Activated naive CD4-positive, alpha-beta T cell treated with anti-CD3 and anti-CD28 coated beads, Interleukin-2, amount 50 U/mL, for 72 hours (primary cell): ENCODE measurements around the gene ZNF418. TPM values are rescaled to one million over a fixed set of nuclear protein-coding genes. Genes with fewer than 3 reads are reported as not detected.

Source experiments
- ATAC-seq, 2 donors: fragments of 150-1000 bp; cut with Tn5 transposase; 2 replicates each; pipeline ENCODE4 v1.10.0; 2021; ENCODE audit warnings: mild to moderate bottlenecking in 2 of 2, moderate library complexity in 2 of 2
- DNase-seq, 2 donors: peaks; one replicate each; pipeline ENCODE4 v3.0.0; 2021 to 2022; ENCODE audit warnings: low spot score in 2 of 2
- H3K27ac Mint-ChIP-seq, 2 donors: one replicate each; pipeline ENCODE4 v1.8.0; 2022; ENCODE audit warnings: mild to moderate bottlenecking in 2 of 2, mixed read lengths in 2 of 2
- H3K36me3 Mint-ChIP-seq, 2 donors: one replicate each; pipeline ENCODE4 v1.8.0; 2022; ENCODE audit warnings: mixed read lengths in 2 of 2
- H3K9me3 Mint-ChIP-seq, 2 donors: one replicate each; pipeline ENCODE4 v1.8.0; 2022; ENCODE audit warnings: mixed read lengths in 2 of 2
- total RNA-seq, 2 donors: library from RNA; stranded (reverse); gene quantifications; one replicate each; pipeline ENCODE4 v1.2.3, GENCODE V29; 2022

Gene ZNF418
- total RNA-seq: 1 to 10 TPM; 2.4 to 3.1 TPM

GRCh38 chr19:57934820-57935665, at the start of gene ZNF418:
Gene ZNF418 (minus strand): TSS chr19:57935402. CDS start chr19:57933822, 1,580 bp downstream.
- Mint-ChIP-seq H3K36me3 (peaks cover 69 to 87% of the 10 kb centered on the region in 2 donors), H3K9me3 (peaks cover 38 to 43% of the 10 kb centered on the region in 2 donors), H3K27ac (peak within 1 kb of the TSS; percentile 86 to 95)
- DNase-seq (peak in 1 of 2 donors; percentile 31), ATAC-seq (peak; percentile 94 to 98)

- H3K27ac Mint-ChIP-seq: no peak overlapping the region
- DNase-seq (no peak), ATAC-seq (no peak)
- H3K9me3 Mint-ChIP-seq: peaks cover 68 to 75% of the 10 kb centered on the region in 2 donors
- H3K36me3 Mint-ChIP-seq: peaks cover 97% of the 10 kb centered on the region in 2 donors
These were observed 43.5 kb upstream of the ZNF418 start for GRCh38 chr19:57978586-57979289.

DNA sequence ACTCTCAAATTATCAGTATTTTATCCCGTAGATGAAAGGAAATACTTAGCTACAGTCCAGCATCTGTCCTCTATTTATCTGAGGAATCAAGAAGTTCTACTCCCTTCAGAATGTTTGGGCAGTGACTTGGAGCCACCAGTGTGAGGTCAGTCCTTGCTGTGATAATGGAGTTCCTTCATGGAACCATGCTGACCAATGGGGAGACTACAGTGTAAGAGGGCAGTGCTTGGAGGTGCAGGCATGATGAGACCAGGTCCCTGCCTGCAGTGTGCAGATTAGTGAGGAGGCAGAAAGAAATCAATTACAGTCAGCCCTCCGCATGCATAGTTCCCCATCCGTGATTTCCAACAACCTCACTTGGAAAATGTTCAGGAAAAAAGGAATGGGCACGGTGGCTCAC, 39.2 kb upstream of the ZNF418 start, which contains the start of gene C19orf18:
Gene C19orf18 (minus strand): TSS at position 101 of the 400 bp plus-strand sequence. CDS start 102 bp downstream, outside the sequence.
- no peak for DNase-seq
- peaks cover 63% of the 10 kb centered on the region in 2 donors for H3K9me3 Mint-ChIP-seq
- no peak within 1 kb of the TSS for H3K27ac Mint-ChIP-seq
- peaks cover 83 to 88% of the 10 kb centered on the region in 2 donors for H3K36me3 Mint-ChIP-seq
- no peak for ATAC-seq

GRCh38 chr19:57964761-57965160, 29.6 kb upstream of the ZNF418 start:
- Mint-ChIP-seq H3K27ac (no peak overlapping the region), H3K36me3 (peaks cover 33 to 51% of the 10 kb centered on the region in 2 donors), H3K9me3 (peaks cover 29 to 33% of the 10 kb centered on the region in 2 donors)
- ATAC-seq (no peak), DNase-seq (no peak)

DNA sequence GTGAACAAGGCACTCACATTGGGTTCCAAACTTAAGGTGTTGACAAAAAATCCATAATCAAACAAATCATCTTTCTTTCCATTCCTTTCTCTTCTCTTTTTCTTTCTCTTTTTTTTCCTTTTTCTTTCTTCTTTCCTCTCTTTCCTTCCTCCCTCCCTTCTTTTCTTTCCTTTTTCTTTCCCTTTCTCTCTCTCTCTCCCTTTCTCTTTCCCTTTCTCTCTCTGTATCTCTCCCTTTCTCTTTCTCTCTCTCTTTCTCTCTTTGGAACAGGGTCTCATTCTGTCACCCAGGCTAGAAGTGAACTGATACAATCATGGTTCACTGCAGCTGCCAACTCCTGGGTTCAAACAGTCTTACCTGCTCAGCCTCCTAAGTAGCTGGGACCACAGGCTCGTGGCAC, 26.6 kb upstream of the ZNF418 start:
- DNase-seq (no peak), ATAC-seq (no peak)
- Mint-ChIP-seq H3K27ac (no peak overlapping the region), H3K9me3 (peaks cover 30 to 34% of the 10 kb centered on the region in 2 donors), H3K36me3 (peaks cover 40 to 48% of the 10 kb centered on the region in 2 donors)

- ATAC-seq: no peak
- Mint-ChIP-seq H3K36me3 (peaks cover 52 to 55% of the 10 kb centered on the region in 2 donors), H3K27ac (no peak overlapping the region), H3K9me3 (peaks cover 38 to 42% of the 10 kb centered on the region in 2 donors)
- no peak for DNase-seq
These were observed 19.8 kb upstream of the ZNF418 start for GRCh38 chr19:57954996-57955395.

DNA sequence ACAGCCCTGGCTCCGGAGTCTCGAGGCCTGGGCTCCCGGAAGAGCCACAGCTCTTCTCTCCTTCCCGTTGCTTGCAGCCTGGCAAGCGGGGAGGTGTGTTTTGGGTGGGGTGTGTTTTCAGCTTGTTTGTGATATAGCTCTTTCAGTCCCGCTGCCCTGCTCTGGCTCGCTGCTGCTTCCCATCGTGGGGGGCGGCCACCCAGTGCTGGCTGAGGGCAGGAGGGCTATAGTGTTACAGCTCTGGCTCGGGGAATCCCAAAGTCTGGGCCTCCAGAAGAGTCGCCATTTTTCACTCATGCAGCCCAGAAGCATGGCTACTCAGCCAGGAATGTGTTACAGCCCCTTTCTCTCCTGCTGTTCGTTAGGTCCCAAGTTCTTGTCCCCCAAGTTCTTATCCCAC, 14.5 kb upstream of the ZNF418 start:
- H3K9me3 Mint-ChIP-seq: peaks cover 31 to 34% of the 10 kb centered on the region in 2 donors
- H3K36me3 Mint-ChIP-seq: peaks cover 47 to 52% of the 10 kb centered on the region in 2 donors
- ATAC-seq (no peak), DNase-seq (no peak)
- no peak overlapping the region for H3K27ac Mint-ChIP-seq

- Mint-ChIP-seq H3K27ac (no peak overlapping the region), H3K36me3 (peaks cover 46 to 52% of the 10 kb centered on the region in 2 donors), H3K9me3 (peaks cover 30 to 32% of the 10 kb centered on the region in 2 donors)
- no peak for ATAC-seq
- DNase-seq: no peak
These were observed 14.1 kb upstream of the ZNF418 start for GRCh38 chr19:57949296-57949695.

DNA sequence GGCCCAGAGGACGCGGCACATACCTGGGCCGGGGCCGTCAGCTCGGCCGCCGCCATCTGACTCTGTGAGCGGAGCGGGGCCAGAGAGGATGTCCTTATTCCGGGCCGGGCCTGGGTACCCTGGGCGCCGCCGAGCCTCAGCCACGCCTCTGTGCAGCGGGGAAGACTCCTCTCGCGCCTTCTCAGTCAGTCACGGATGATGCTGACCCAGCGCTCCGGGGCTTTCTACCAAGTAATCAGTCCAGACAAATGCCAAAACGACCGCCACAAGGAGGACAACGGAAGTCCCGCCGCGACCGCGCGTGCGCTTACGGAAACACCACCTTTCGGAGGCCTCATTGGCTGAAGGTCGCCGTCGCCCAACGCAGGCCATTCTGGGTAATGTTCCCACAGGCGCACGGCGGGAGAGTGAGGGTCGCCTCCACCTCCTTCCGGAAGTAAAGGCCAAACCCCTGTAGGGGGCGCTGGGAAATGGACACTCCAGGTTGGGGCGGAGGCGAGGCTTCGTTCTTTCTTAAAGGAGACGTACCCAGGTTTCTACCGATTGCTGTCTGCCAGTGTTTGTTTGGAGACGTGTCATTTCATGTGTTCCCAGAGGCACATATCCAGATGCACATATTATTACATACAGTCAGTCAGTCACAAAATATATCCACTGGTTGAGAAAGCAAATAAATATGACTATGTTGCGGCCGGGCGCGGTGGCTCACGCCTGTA, 12.4 kb upstream of the ZNF418 start, which contains the start of gene ZNF256:
Gene ZNF256 (minus strand): TSS at position 288 of the 716 bp plus-strand sequence. CDS start 232 bp downstream, at position 56.
- peaks cover 49 to 56% of the 10 kb centered on the region in 2 donors for H3K36me3 Mint-ChIP-seq
- peak within 1 kb of the TSS; percentile 85 to 88 for H3K27ac Mint-ChIP-seq

GRCh38 chr19:57947088-57947418, 11.9 kb upstream of the ZNF418 start:
- peaks cover 54 to 62% of the 10 kb centered on the region in 2 donors for H3K36me3 Mint-ChIP-seq
- ATAC-seq (peak in 1 of 2 donors; percentile 13), DNase-seq (no peak)
- H3K27ac Mint-ChIP-seq: peak overlapping the region in 1 of 2 donors; percentile 88
- H3K9me3 Mint-ChIP-seq: peaks cover 45 to 46% of the 10 kb centered on the region in 2 donors

More for the DNA sequence above, 12.4 kb upstream of the ZNF418 start, which contains the start of gene ZNF256:
- H3K9me3 Mint-ChIP-seq: peaks cover 40 to 41% of the 10 kb centered on the region in 2 donors
- peak; percentile 95 to 99 for ATAC-seq
- DNase-seq: peak; percentile 85 to 91

- Mint-ChIP-seq H3K27ac (peak overlapping the region in 1 of 2 donors; percentile 88), H3K9me3 (peaks cover 48 to 50% of the 10 kb centered on the region in 2 donors), H3K36me3 (peaks cover 58 to 65% of the 10 kb centered on the region in 2 donors)
- no peak for ATAC-seq
- no peak for DNase-seq
These were observed 11.1 kb upstream of the ZNF418 start for GRCh38 chr19:57946316-57946715.

DNA sequence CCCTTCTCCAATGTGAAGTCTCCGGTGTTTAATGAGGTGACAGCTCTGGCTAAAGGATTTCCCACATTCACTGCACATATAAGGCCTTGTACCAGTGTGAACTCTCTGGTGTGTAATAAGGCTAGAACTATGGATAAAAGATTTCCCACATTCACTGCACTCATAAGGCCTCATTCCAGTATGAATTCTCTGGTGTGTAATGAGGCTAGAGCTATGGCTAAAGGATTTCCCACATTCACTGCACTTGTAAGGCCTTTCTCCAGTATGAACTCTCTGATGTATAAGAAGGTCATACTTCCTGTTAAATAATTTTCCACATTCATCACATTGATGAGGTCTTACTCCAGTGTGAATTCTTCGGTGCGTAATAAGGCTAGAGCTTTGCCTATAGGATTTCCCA, 6.4 kb upstream of the ZNF418 start:
- H3K36me3 Mint-ChIP-seq: peaks cover 79 to 92% of the 10 kb centered on the region in 2 donors
- DNase-seq (no peak), ATAC-seq (no peak)
- peaks cover 47 to 56% of the 10 kb centered on the region in 2 donors for H3K9me3 Mint-ChIP-seq
- no peak overlapping the region for H3K27ac Mint-ChIP-seq

DNA sequence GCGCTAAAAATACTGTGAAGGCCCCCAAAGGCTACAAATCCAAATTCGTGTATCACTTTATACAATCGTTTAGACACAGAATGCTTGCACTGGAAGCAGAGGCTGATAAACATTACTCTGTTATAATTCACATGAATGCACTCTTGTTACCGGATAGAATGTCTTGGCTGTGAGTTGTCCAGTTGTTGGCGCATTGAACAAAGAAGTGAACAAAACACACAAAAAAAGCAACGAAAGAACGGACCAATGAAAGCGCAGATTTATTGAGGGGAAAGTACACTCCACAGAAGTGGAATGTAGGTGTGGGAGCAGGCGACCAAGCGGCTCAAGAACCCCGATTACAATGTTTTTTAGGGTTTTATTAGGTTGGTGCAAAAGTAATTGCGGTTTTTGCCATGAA, 529 bp upstream of the ZNF418 start:
- DNase-seq (no peak), ATAC-seq (no peak)
- H3K9me3 Mint-ChIP-seq: peaks cover 36 to 39% of the 10 kb centered on the region in 2 donors
- H3K27ac Mint-ChIP-seq: peak overlapping the region in 1 of 2 donors; percentile 86
- peaks cover 69 to 85% of the 10 kb centered on the region in 2 donors for H3K36me3 Mint-ChIP-seq

DNA sequence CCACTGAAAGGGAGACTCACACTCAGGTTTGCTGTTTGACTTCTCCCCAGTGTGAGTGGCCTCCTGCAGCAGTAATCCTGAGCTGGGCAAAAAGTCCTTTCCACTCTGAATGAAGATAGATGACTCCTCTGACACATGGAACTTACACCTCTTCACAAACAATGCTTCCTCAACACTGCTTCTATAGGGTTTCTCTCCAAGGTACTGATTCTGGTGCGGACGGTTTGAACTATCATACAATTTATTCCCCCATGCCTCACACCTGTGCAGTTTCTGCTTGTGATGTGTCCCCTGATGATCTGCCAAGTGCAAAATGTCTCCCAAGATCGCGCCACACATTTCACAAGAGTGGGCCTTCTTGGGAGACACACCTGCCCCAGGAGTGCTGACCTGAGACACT, 7.6 kb downstream of the ZNF418 start:
- peak overlapping the region in 1 of 2 donors; percentile 47 for H3K27ac Mint-ChIP-seq

GRCh38 chr19:57916168-57916995, 18.8 kb downstream of the ZNF418 start, which contains the start of gene ZNF417:
Gene ZNF417 (minus strand): TSS chr19:57916592. CDS start chr19:57916411, 181 bp downstream.
- DNase-seq: peak; percentile 69 to 89
- peak; percentile 99 to 100 for ATAC-seq
- Mint-ChIP-seq H3K27ac (peak within 1 kb of the TSS; percentile 96 to 97), H3K9me3 (peaks cover 28 to 48% of the 10 kb centered on the region in 2 donors), H3K36me3 (peaks cover 78 to 79% of the 10 kb centered on the region in 2 donors)

More for the DNA sequence above, 7.6 kb downstream of the ZNF418 start:
- DNase-seq (no peak), ATAC-seq (no peak)
- H3K9me3 Mint-ChIP-seq: peaks cover 40 to 41% of the 10 kb centered on the region in 2 donors
- H3K36me3 Mint-ChIP-seq: peaks cover 57 to 68% of the 10 kb centered on the region in 2 donors
